SK-N-SH treated with all-trans-retinoic acid at 6 μM for 48 hours (cell line): Measurements from ENCODE around the gene ADAMTS4.

Source experiments
- ATAC-seq: fragments of 200-7000 bp; cut with Tn5 transposase; 3 replicates; pipeline ENCODE4 v1.9.1; 2020; ENCODE audit warnings: mild to moderate bottlenecking, moderate library complexity
- ARNTL ChIP-seq: fragments of 450-650 bp; formaldehyde crosslinking; IDR thresholded peaks from 2 replicates; pipeline ENCODE4 v1.5.0; 2020; ENCODE audit warnings: low read depth, mild to moderate bottlenecking, moderate library complexity, borderline replicate concordance
- BACH2 ChIP-seq: fragments of 250-450 bp; sonication (Bioruptor Pico); IDR thresholded peaks from 2 replicates; pipeline ENCODE4 v1.9.0; 2021; ENCODE audit warnings: mild to moderate bottlenecking, borderline replicate concordance
- CSDC2 ChIP-seq: fragments of 250-450 bp; sonication (Bioruptor Pico); IDR thresholded peaks from 2 replicates; pipeline ENCODE4 v1.5.0; 2020; ENCODE audit warnings: mild to moderate bottlenecking, moderate library complexity
- ESRRG ChIP-seq: fragments of 250-450 bp; sonication (Bioruptor Pico); IDR thresholded peaks from 2 replicates; pipeline ENCODE4 v1.6.1; 2021; ENCODE audit warnings: mild to moderate bottlenecking
- GLIS3 ChIP-seq: fragments of 250-450 bp; sonication (Bioruptor Pico); IDR thresholded peaks from 2 replicates; pipeline ENCODE4 v1.5.0; 2020; ENCODE audit warnings: mild to moderate bottlenecking, moderate library complexity
- ISL1 ChIP-seq: fragments of 250-450 bp; sonication (Bioruptor Pico); IDR thresholded peaks from 2 replicates; pipeline ENCODE4 v2.1.2; 2022; ENCODE audit warnings: mild to moderate bottlenecking, moderate library complexity
- PATZ1 ChIP-seq: fragments of 250-450 bp; sonication (Bioruptor Pico); IDR thresholded peaks from 2 replicates; pipeline ENCODE4 v1.8.0; 2020; ENCODE audit warnings: mild to moderate bottlenecking, moderate library complexity, borderline replicate concordance
- PPARA ChIP-seq: fragments of 250-450 bp; sonication (Bioruptor Pico); IDR thresholded peaks from 2 replicates; pipeline ENCODE4 v1.5.0; 2020; ENCODE audit warnings: mild to moderate bottlenecking, borderline replicate concordance
- RARB ChIP-seq: fragments of 250-450 bp; sonication (Bioruptor Pico); IDR thresholded peaks from 2 replicates; pipeline ENCODE4 v1.8.0; 2021; ENCODE audit warnings: mild to moderate bottlenecking, moderate library complexity
- TOX ChIP-seq: fragments of 250-450 bp; sonication (Bioruptor Pico); IDR thresholded peaks from 2 replicates; pipeline ENCODE4 v1.8.0; 2021; ENCODE audit warnings: mild to moderate bottlenecking, moderate library complexity, borderline replicate concordance
- ZFP3 ChIP-seq: fragments of 250-450 bp; sonication (Bioruptor Pico); IDR thresholded peaks from 2 replicates; pipeline ENCODE4 v1.5.0; 2020; ENCODE audit warnings: mild to moderate bottlenecking, moderate library complexity
- ZFP30 ChIP-seq: fragments of 450-650 bp; formaldehyde crosslinking; IDR thresholded peaks from 2 replicates; pipeline ENCODE4 v1.5.0; 2022; ENCODE audit warnings: mild to moderate bottlenecking, moderate library complexity
- ZNF565 ChIP-seq: fragments of 450-650 bp; formaldehyde crosslinking; conservative IDR thresholded peaks from 2 replicates; pipeline ENCODE4 v1.5.0; 2020; ENCODE audit warnings: low read depth, mild to moderate bottlenecking, moderate library complexity
- TF ChIP-seq, protein P1 (sequence below): fragments of 250-450 bp; sonication (Bioruptor Pico); IDR thresholded peaks from 2 replicates; pipeline ENCODE4 v1.8.0; 2021; ENCODE audit warnings: low read depth, mild to moderate bottlenecking, moderate library complexity, borderline replicate concordance
- TF ChIP-seq, protein P2 (sequence below): fragments of 250-450 bp; sonication (Bioruptor Pico); IDR thresholded peaks from 2 replicates; pipeline ENCODE4 v1.5.0; 2020; ENCODE audit warnings: mild to moderate bottlenecking, moderate library complexity
- TF ChIP-seq, protein P3 (sequence below): fragments of 250-450 bp; sonication (Bioruptor Pico); IDR thresholded peaks from 2 replicates; pipeline ENCODE4 v1.5.1; 2020; ENCODE audit warnings: low read depth, mild to moderate bottlenecking, moderate library complexity

Gene ADAMTS4

GRCh38 chr1:161235957-161236775 is 37.3 kb upstream of the ADAMTS4 start:
- no peak; the same call in 2 of the 3 replicates for ATAC-seq
- TF ChIP-seq ZFP30 (CRISPR knock-in tag) (no peak), ISL1 (CRISPR knock-in tag) (no peak), CSDC2 (CRISPR knock-in tag) (no peak), PATZ1 (CRISPR knock-in tag) (no peak), ARNTL (CRISPR knock-in tag) (no peak), ZFP3 (CRISPR knock-in tag) (no peak)
- TF ChIP-seq, protein P1, sequence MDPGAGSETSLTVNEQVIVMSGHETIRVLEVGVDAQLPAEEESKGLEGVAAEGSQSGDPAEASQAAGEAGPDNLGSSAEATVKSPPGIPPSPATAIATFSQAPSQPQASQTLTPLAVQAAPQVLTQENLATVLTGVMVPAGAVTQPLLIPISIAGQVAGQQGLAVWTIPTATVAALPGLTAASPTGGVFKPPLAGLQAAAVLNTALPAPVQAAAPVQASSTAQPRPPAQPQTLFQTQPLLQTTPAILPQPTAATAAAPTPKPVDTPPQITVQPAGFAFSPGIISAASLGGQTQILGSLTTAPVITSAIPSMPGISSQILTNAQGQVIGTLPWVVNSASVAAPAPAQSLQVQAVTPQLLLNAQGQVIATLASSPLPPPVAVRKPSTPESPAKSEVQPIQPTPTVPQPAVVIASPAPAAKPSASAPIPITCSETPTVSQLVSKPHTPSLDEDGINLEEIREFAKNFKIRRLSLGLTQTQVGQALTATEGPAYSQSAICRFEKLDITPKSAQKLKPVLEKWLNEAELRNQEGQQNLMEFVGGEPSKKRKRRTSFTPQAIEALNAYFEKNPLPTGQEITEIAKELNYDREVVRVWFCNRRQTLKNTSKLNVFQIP (CRISPR knock-in tag): no peak
- TF ChIP-seq, all 23 proteins: peak for 0

- TF ChIP-seq ZNF565 (CRISPR knock-in tag) (no peak), GLIS3 (no peak)
These were observed 34.2 kb upstream of the ADAMTS4 start for GRCh38 chr1:161233102-161233501.

DNA sequence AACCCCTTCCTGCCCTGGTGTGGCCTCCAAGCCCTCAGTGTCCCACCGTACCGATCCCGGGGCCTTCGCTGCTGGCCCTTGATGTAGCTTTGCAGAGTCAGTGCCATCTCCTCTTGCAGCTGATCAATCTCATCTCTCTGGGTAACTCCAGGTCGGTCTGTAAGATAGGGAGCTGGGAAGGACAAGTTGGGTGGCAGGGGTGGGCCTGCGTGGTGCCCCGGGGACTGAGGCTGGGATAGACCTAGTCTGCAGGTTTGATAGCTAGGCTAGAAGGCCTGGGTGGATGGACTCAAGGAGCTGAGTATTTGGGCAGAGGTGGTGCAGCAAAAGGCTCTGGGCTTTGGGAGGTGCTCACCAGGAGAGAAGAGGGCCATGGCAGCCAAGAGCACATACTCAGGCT is 31.9 kb upstream of the ADAMTS4 start:
- TF ChIP-seq GLIS3: no peak
- no peak for TF ChIP-seq PPARA
- no peak for TF ChIP-seq ZNF565 (CRISPR knock-in tag)

More at GRCh38 chr1:161233102-161233501, 34.2 kb upstream of the ADAMTS4 start:
- ATAC-seq: no peak

GRCh38 chr1:161229896-161230295 is 31.0 kb upstream of the ADAMTS4 start:
- no peak for ATAC-seq
- TF ChIP-seq RARB (no peak), PPARA (no peak), ZFP3 (CRISPR knock-in tag) (no peak), ESRRG (CRISPR knock-in tag) (no peak), ARNTL (CRISPR knock-in tag) (no peak), PATZ1 (CRISPR knock-in tag) (no peak), ZFP30 (CRISPR knock-in tag) (no peak)
- TF ChIP-seq, protein P2, sequence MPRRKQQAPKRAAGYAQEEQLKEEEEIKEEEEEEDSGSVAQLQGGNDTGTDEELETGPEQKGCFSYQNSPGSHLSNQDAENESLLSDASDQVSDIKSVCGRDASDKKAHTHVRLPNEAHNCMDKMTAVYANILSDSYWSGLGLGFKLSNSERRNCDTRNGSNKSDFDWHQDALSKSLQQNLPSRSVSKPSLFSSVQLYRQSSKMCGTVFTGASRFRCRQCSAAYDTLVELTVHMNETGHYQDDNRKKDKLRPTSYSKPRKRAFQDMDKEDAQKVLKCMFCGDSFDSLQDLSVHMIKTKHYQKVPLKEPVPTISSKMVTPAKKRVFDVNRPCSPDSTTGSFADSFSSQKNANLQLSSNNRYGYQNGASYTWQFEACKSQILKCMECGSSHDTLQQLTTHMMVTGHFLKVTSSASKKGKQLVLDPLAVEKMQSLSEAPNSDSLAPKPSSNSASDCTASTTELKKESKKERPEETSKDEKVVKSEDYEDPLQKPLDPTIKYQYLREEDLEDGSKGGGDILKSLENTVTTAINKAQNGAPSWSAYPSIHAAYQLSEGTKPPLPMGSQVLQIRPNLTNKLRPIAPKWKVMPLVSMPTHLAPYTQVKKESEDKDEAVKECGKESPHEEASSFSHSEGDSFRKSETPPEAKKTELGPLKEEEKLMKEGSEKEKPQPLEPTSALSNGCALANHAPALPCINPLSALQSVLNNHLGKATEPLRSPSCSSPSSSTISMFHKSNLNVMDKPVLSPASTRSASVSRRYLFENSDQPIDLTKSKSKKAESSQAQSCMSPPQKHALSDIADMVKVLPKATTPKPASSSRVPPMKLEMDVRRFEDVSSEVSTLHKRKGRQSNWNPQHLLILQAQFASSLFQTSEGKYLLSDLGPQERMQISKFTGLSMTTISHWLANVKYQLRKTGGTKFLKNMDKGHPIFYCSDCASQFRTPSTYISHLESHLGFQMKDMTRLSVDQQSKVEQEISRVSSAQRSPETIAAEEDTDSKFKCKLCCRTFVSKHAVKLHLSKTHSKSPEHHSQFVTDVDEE: no peak

More for the DNA sequence above, 31.9 kb upstream of the ADAMTS4 start:
- ATAC-seq: no peak

- ATAC-seq: no peak
- TF ChIP-seq, protein P3, sequence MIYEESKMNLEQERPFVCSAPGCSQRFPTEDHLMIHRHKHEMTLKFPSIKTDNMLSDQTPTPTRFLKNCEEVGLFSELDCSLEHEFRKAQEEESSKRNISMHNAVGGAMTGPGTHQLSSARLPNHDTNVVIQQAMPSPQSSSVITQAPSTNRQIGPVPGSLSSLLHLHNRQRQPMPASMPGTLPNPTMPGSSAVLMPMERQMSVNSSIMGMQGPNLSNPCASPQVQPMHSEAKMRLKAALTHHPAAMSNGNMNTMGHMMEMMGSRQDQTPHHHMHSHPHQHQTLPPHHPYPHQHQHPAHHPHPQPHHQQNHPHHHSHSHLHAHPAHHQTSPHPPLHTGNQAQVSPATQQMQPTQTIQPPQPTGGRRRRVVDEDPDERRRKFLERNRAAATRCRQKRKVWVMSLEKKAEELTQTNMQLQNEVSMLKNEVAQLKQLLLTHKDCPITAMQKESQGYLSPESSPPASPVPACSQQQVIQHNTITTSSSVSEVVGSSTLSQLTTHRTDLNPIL (CRISPR knock-in tag): no peak
- TF ChIP-seq ISL1 (CRISPR knock-in tag): no peak
- no peak for TF ChIP-seq TOX (CRISPR knock-in tag)
- TF ChIP-seq BACH2 (CRISPR knock-in tag): no peak
These were observed 29.2 kb upstream of the ADAMTS4 start for GRCh38 chr1:161228032-161228431.
